Sigmoid colon (tissue), 7 donors: ENCODE data around the gene SRRM2. TPM values are rescaled to one million over a fixed set of nuclear protein-coding genes. Genes with fewer than 3 reads are reported as not detected.

Experiments used
- DNase-seq: peaks from one replicate; pipeline ENCODE4 v3.0.0-alpha.2; 2019
- H3K27ac ChIP-seq, 4 donors: fragments of 200-600 bp; sonication (generic); one replicate each; pipeline ENCODE4 v1.5.1; 2016 to 2019; ENCODE audit warnings: mild to moderate bottlenecking in 1 of 4
- H3K27me3 ChIP-seq, 3 donors: fragments of 200-600 bp; sonication (generic); one replicate each; pipeline ENCODE4 v1.5.1; 2019; ENCODE audit warnings: mild to moderate bottlenecking in 1 of 3
- H3K36me3 ChIP-seq, 4 donors: fragments of 200-600 bp; sonication (generic); one replicate each; pipeline ENCODE4 v1.5.1; 2016 to 2019
- H3K4me1 ChIP-seq, 4 donors: fragments of 200-600 bp; sonication (generic); one replicate each; pipeline ENCODE4 v1.5.1; 2017 to 2019
- H3K4me3 ChIP-seq, 4 donors: fragments of 200-600 bp; sonication (generic); one replicate each; pipeline ENCODE4 v1.5.1; 2017 to 2019; ENCODE audit warnings: mild to moderate bottlenecking in 2 of 4, moderate library complexity in 1 of 4
- H3K9me3 ChIP-seq, 4 donors: fragments of 200-600 bp in 3 of 4; sonication (generic) in 3 of 4; one replicate each; pipeline versions ENCODE4 v1.5.1 to v1.6.1; 2013 to 2019
- EP300 ChIP-seq, 4 donors: sonication (generic); formaldehyde crosslinking; IDR thresholded peaks; one replicate each; pipeline ENCODE4 v1.6.1; 2017; ENCODE audit warnings: antibody characterized with exemption in 4 of 4
- POLR2A ChIP-seq, 2 donors: fragments of 450-650 bp; IDR thresholded peaks; one replicate each; pipeline ENCODE4 v1.6.1; 2016; ENCODE audit warnings: antibody characterized with exemption in 2 of 2, mild to moderate bottlenecking in 2 of 2, moderate library complexity in 2 of 2
- POLR2AphosphoS5 ChIP-seq, 4 donors: sonication (generic); formaldehyde crosslinking; IDR thresholded peaks; one replicate each; pipeline ENCODE4 v1.6.1; 2017; ENCODE audit warnings: antibody characterized with exemption in 4 of 4
- whole genome bisulfite sequencing, 2 donors: extraction: QIAGEN DNeasy Blood & Tissue Kit; methylation state at CpG; one replicate each; pipeline ENCODE4 v1.1.7; 2013; 5-methylcytosine and 5-hydroxymethylcytosine counted together
- intact Hi-C: fragments of 100-400 bp; cut with DNase I; formaldehyde crosslinking; loops from one replicate; pipeline ENCODE4 v1.15.1; 2023
- polyA plus RNA-seq, 3 donors: library from polyadenylated mRNA; stranded (reverse); fragments of 200-250 nt; gene quantifications; one replicate each; pipeline ENCODE4 v1.2.3, GENCODE V29; 2013
- total RNA-seq, 4 donors: library from RNA; depleted of rRNA; stranded (reverse); fragments of >200 nt; gene quantifications; one replicate each; pipeline ENCODE4 v1.1.0, GENCODE V29; 2016
- TF ChIP-seq, protein P1 (sequence below), 4 experiments: fragments of 450-650 bp in 3 of 4; fragments of 200-600 bp in 1 of 4; IDR thresholded peaks; one replicate each; pipeline ENCODE4 v1.5.1; 2016 to 2019; ENCODE audit warnings: antibody characterized with exemption in 4 of 4, mild to moderate bottlenecking in 3 of 4, moderate library complexity in 2 of 4
- donor health status: healthy with polysubstance abuse.
- donor health status: Bipolar disorder and iron deficiency.
- donor health status: healthy.

The SRRM2 gene
- total and polyA plus RNA-seq, 7 donors = 66.1 to 826 (median 198) TPM

DNA sequence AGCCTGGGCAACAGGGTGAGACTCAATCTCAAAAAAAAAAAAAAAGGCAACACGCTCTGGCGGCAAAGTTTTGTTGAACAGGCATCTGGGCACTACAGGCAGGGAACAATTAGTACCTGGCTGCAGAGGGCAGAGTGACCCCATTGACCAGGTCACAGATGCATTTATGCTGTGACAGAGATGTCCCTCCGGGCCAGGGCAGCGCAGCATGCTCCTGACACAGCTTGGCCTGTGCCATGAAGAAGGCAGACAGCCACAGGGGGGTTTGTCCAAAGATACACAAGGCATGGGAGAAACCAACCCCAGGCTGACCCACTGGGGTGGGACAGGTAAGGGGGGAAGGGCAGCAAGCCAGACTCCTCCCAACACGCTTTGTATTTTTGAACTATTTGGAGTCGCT lies 7.7 kb upstream of the SRRM2 start:
- 91 to 96% methylated on average over 6 of the region's 6 CpGs for WGBS, 2 donors
- H3K4me3 ChIP-seq = no peak overlapping the region
- no peak overlapping the region for H3K27ac ChIP-seq

DNA sequence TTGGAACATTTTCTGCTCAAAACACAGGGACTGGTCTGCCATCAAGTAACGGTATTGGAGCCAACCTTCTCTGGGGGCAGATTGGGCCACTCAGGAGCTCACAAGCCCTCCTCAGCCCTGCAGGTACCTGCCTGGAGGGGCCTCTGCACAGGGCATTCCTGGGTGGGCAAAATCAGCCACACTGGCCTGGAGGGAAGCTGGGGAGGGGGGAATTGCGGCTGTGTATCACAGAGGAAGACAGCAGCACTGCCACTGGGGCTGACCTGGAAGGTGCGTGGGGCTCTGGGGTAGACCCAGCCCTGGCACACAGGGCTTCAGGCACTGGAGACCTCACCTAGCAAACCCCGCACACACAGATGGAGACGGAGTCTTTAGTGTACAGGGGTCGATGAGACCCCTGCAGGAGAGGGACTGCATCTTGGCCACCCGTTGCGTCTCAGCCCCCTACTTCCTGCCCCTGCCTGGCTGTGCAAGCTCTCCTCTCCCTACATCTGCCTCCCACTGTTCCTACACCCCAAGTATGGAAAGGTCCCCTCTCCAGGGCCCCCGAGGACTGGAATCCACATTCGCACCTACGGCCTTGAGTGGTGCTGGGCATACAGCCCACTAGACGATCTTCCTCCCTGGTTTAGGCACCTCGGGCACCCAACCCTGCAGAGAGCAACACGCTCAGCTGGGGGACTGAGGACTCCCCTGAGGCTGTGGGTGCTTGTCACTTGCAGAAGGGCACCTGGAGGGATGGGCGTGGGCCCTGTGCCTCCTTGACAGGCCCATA lies 7.1 kb upstream of the SRRM2 start:
- Histone ChIP-seq H3K9me3 (no peaks in the 10 kb centered on the region), H3K4me3 (no peak overlapping the region), H3K27ac (no peak overlapping the region), H3K36me3 (no peaks in the 10 kb centered on the region), H3K4me1 (no peaks in the 10 kb centered on the region), H3K27me3 (no peaks in the 10 kb centered on the region)
- no peak for DNase-seq
- intact Hi-C loops = no loop called here
- TF ChIP-seq POLR2AphosphoS5 (IDR thresholded peaks at IDR 0.05) (no peak), POLR2A (IDR thresholded peaks at IDR 0.05) (no peak), EP300 (IDR thresholded peaks at IDR 0.05) (no peak)
- TF ChIP-seq, protein P1, sequence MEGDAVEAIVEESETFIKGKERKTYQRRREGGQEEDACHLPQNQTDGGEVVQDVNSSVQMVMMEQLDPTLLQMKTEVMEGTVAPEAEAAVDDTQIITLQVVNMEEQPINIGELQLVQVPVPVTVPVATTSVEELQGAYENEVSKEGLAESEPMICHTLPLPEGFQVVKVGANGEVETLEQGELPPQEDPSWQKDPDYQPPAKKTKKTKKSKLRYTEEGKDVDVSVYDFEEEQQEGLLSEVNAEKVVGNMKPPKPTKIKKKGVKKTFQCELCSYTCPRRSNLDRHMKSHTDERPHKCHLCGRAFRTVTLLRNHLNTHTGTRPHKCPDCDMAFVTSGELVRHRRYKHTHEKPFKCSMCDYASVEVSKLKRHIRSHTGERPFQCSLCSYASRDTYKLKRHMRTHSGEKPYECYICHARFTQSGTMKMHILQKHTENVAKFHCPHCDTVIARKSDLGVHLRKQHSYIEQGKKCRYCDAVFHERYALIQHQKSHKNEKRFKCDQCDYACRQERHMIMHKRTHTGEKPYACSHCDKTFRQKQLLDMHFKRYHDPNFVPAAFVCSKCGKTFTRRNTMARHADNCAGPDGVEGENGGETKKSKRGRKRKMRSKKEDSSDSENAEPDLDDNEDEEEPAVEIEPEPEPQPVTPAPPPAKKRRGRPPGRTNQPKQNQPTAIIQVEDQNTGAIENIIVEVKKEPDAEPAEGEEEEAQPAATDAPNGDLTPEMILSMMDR (IDR thresholded peaks at IDR 0.05) = no peak
- 84 to 85% methylated on average over 15 of the region's 15 CpGs for WGBS, 2 donors

More for the DNA sequence above, 7.7 kb upstream of the SRRM2 start:
- TF ChIP-seq, protein P1 (IDR thresholded peaks at IDR 0.05) = no peak
- TF ChIP-seq POLR2AphosphoS5 (IDR thresholded peaks at IDR 0.05) = no peak
- no peak for TF ChIP-seq POLR2A (IDR thresholded peaks at IDR 0.05)
- no peak for TF ChIP-seq EP300 (IDR thresholded peaks at IDR 0.05)
- H3K36me3 ChIP-seq = no peaks in the 10 kb centered on the region
- DNase-seq = no peak
- no peaks in the 10 kb centered on the region for H3K4me1 ChIP-seq
- H3K9me3 ChIP-seq = no peaks in the 10 kb centered on the region
- H3K27me3 ChIP-seq = peaks cover 0 to 6% (median 0%) of the 10 kb centered on the region in 3 donors
- intact Hi-C loops = no loop called here

GRCh38 chr16:2745961-2746360 lies 6.5 kb upstream of the SRRM2 start:
- intact Hi-C loops = no loop called here
- no peaks in the 10 kb centered on the region for H3K36me3 ChIP-seq
- H3K9me3 ChIP-seq = no peaks in the 10 kb centered on the region
- DNase-seq = no peak
- no peaks in the 10 kb centered on the region for H3K4me1 ChIP-seq
- TF ChIP-seq POLR2AphosphoS5 (IDR thresholded peaks at IDR 0.05) = no peak
- no peak for TF ChIP-seq EP300 (IDR thresholded peaks at IDR 0.05)
- no peak for TF ChIP-seq POLR2A (IDR thresholded peaks at IDR 0.05)
- TF ChIP-seq, protein P1 (IDR thresholded peaks at IDR 0.05) = no peak
- WGBS, 2 donors = 89 to 92% methylated on average over 9 of the region's 9 CpGs
- no peaks in the 10 kb centered on the region for H3K27me3 ChIP-seq
- no peak overlapping the region for H3K4me3 ChIP-seq
- H3K27ac ChIP-seq = no peak overlapping the region

- H3K27me3 ChIP-seq = no peaks in the 10 kb centered on the region
- H3K4me3 ChIP-seq = no peak overlapping the region
- no peak overlapping the region for H3K27ac ChIP-seq
- no peaks in the 10 kb centered on the region for H3K9me3 ChIP-seq
- WGBS, 2 donors = 93 to 95% methylated on average over 7 of the region's 7 CpGs
- TF ChIP-seq EP300 (IDR thresholded peaks at IDR 0.05) (no peak), POLR2AphosphoS5 (IDR thresholded peaks at IDR 0.05) (no peak), POLR2A (IDR thresholded peaks at IDR 0.05) (no peak)
- TF ChIP-seq, protein P1 (IDR thresholded peaks at IDR 0.05) = no peak
- DNase-seq = no peak
- intact Hi-C loops = no loop called here
- H3K36me3 ChIP-seq = no peaks in the 10 kb centered on the region
- H3K4me1 ChIP-seq = peaks cover 0 to 11% (median 6%) of the 10 kb centered on the region in 4 donors
These were observed 3.5 kb upstream of the SRRM2 start for GRCh38 chr16:2748757-2749455.
